Stimulated activated CD8-positive, alpha-beta memory T cell treated with anti-CD3 and anti-CD28 coated beads, Interleukin-4, amount 100 ng/mL, for 1 hour (primary cell): Measurements from ENCODE around the gene RNGTT.

Experiments used
- DNase-seq, 2 donors: peaks; one replicate each; pipeline ENCODE4 v3.0.0-alpha.2; 2020; ENCODE audit warnings: low read depth in 2 of 2, low spot score in 1 of 2

RNGTT gene

GRCh38 chr6:88614316-88614877 lies 349.0 kb downstream of the RNGTT start:
- no peak for DNase-seq

GRCh38 chr6:88612631-88613030 lies 350.8 kb downstream of the RNGTT start:
- no peak for DNase-seq

GRCh38 chr6:88611721-88612120 lies 351.7 kb downstream of the RNGTT start:
- DNase-seq = no peak

DNA sequence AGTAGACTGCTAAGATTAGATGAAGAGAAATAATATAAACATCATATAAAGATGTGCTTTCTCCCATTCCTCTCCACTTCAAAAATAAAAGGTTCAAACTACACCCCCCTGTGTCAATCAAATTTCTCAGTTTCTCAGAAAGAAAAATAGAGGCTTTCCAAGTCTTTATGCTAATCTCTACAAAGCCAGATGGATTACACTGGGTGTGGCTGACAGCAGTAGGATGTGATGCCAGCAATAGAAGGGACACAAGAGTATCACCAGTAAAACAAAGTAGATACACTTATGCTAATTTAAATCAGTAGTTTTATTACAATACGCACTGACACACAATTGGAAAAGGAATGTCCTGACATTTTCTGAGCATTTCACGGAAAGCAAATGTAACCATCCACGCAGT lies 353.4 kb downstream of the RNGTT start:
- DNase-seq = no peak

DNA sequence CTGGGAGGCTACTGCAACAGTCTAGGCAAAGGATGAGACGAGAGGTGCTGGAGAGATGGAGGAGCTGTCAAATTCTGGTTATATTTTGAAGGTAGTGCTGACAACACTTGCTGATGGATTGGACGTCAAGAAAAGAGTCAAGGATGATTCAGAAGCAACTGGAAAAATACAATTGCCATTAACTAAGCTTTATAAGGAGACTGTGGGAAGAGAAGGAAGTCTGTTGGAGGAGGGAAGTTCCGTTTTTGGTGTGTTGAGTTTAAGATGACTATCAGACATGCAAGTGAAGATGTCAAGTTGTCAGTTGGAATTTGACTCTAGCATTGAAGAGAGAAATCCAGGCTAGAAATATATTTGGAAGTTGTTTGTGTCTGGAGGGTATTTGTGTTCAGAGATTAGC lies 358.1 kb downstream of the RNGTT start:
- no peak for DNase-seq

DNA sequence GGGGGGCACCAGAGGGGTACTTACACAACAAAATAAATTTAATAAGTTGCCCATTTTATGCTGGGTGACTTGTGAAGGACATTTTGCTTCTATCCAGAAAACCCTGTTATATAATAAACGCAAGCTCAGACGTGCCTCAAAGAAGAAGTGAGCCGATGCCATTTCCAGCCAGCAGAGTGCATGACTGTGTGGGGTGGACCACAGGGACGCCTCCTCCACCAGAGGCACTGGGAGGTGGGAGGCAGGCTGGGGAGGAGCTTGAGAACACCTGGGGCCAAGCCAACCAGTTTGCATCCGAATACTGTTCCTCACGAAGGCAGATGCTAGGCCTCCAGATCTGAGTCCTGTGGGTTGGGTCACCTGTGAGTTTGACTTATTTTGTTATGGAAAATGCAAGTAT lies 363.8 kb downstream of the RNGTT start:
- DNase-seq = no peak

- DNase-seq = no peak
These were observed 366.6 kb downstream of the RNGTT start for GRCh38 chr6:88596801-88597200.

DNA sequence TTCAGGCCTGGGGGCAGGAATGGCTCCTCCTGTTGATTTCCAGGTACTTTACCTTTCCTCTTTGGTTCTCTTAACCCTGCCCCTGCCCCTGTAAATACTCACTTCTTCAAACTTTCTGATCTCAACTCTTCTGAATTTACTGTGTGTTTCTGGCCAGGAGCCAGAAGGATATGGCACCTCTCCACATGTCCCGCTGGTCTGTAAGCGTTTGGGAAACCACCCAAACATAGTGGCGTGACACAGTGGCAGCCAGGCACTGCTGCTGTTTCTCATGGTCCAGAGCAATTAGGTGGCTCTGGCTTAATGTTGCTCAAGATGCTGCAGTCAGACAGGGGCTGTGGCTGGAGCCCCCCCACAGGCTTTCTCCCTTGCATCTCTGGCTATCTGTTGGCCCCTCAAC lies 374.5 kb downstream of the RNGTT start:
- no peak for DNase-seq

DNA sequence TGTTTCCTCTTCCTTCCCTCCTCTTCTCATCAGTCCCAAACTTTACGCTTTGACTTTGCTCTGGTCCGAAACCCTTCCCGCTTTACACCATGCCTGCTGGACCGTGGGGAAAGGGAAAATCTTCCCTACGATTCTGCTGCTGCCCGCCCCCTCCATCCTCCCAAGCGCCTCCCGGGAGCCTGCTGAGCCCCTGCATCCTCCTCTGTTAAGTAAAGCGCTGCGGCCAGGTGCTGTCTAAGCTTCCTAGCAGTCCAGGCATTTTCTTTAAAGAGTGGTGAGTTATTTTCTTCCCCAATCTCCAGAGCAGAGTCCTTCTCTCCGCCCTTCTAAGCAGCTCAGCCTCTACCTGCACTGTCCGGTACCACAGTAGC lies 376.3 kb downstream of the RNGTT start:
- DNase-seq = no peak

DNA sequence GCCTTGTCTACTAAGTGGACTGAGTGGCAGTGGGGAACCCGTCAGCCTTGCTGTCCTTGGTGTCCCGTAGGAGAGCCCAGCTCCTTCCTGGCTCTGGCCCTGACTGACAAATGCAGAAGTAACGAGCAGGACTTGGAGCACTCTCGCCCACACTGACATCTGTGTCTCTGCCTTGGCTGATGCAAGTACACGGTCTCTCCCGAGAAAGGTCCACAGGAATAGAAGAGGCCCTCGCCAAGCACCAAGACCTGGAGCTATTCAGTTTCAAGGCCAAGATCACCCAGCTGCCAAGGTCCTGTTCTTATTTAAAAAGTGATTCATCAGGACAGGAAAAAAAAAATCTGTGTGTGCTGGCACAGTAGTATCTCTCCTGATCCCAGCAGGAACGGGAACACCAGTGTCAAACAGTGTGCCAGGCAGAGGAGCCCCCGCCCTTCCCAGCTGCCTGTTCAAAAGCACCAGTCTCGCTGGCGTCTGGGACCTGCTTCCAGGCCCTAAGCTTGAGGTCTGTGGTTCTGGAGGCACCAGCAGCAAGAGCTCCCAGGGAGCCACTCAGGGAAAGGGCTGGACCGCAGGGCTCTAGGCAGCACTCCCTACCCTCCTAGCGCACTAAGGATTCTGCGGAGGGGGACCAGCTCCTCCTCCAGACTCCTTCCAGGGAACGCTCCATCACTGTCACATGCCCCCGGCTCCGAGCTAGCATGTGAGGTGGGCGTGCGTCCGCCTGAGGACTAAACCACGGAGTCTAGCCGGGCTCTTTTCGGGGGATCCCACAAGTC lies 376.9 kb downstream of the RNGTT start:
- no peak for DNase-seq

- no peak for DNase-seq
These were observed 378.1 kb downstream of the RNGTT start for GRCh38 chr6:88585276-88585692.

DNA sequence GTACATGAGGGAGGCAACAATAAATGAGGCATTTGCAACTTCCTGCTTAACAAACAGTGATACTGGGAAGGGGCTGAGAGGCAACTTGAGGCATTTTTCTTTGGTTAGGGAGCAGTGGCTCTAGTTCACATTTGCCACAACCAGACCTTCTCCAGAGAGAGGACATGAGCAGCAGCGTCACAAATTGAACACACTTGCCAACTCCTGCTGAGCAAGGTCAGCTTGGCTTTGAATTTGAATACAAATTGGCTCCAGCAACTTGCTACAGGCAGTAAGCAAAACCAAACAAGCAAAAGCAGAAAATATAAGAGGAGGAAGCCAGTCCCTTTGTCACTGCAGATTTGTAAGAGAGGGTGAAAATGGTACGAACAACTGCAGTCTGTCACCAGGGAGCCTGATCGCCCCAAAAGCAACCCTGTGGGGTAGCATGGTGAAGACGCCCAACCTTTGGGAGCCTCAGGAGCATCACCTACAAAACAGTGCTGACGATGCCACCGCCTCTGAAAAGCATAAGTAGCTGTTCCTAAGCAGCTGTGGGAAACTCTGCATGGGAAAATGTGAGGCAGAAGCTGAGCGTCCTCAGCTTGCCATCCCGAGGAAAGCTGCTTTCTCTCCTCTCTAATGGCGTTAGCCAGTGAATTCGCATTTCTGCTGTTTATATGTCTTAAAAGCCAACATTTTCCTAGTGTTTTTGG lies 378.7 kb downstream of the RNGTT start:
- DNase-seq = no peak

- no peak for DNase-seq
These were observed 386.0 kb downstream of the RNGTT start for GRCh38 chr6:88577461-88577860.

DNA sequence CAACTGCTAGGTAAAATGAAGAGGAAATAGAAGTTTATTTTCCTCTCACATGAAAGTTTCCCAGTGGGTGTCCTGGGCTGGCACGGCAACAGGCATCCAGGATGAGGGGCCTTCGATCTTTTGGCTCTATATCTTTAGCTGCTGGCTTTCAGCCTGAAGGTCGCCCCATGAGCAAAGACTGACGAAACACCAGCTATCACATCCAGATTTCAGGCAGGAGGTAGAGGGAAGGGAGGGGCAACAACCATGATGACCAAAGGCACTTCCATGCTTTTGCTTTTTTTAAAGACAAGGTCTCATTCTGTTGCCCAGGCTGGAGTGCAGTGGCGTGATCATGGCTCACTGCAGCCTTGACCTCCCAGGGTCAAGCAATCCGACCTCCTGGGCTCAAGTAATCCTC lies 387.9 kb downstream of the RNGTT start:
- no peak for DNase-seq

DNA sequence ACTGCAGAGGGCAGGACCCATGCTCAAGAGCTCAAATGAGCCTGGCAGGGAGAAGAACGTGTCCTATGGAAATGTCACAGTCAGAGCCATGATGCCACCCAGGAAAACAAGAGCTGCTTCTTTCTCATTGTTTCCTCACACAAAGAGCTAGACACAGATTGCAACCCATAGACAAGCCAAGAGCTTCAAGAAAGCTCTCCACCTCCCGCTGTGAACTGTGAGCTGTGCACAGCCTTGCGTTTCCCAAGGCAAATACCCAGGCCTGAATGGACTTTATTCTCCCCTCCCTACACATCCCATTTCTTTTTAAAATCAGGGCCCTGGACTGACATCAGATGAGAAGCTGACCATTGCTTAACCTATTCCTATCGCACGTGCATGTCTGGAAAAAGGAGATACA lies 388.8 kb downstream of the RNGTT start:
- DNase-seq = no peak

- DNase-seq = no peak
These were observed 389.4 kb downstream of the RNGTT start for GRCh38 chr6:88574031-88574430.

DNA sequence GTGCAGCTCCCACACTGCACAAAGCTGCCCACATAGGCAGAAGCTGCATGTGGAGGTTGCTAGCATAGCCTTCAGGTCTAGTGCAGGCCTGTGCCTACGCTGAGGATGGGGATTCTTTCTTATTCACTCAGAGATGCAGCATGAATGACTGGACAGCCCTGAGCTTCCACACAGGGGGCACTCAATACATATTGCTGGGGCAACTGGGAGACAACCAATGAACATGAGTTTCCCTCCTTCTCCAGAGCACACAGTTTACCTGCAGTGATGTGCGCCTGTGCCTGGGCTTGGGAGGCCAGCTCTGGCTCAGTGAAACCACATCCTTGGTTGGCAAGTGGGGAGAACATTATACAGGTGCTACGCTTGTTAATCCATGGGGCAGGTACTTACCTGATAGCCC lies 389.9 kb downstream of the RNGTT start:
- DNase-seq = no peak

GRCh38 chr6:88572449-88573139 lies 390.8 kb downstream of the RNGTT start:
- DNase-seq = no peak

GRCh38 chr6:88569959-88570358 lies 393.5 kb downstream of the RNGTT start:
- DNase-seq = no peak

GRCh38 chr6:88567696-88568095 lies 395.7 kb downstream of the RNGTT start:
- DNase-seq = no peak

DNA sequence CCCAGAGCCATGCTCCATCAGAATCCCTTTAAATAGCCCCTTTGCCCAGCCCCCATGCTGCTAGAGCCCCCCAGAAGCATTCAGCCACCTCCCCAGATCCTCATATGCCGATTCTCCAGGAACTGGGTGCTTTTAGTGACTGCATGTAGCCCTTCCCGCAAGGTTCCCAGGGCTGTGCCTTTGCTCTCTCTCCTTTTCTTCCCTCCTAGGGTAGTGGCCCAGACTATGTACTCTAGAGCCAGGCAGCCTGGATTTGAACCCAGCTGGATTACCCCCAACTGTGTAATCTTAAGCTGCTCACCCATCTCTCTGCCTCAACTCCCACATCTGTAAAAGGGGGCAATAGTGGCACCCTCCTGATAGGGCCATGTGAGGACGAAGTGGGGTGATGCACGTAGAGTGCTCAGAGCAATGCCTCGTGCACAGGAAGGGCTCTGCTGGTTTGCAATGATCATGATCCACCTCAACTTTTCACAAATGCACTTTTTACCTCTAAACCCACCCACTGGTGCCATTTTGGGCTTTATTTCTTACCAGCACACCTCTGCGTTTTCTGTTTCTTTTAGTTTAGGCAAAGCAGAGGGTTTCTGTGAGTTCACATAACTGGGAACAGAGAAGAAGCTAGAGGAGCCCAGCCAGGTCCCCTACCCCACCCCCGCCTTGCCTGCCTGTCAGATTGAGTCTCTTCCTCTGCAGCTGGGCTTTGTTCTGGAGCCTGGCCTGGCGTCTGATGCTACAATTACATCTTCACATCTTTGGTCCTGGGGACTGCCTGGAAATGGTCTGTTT lies 396.5 kb downstream of the RNGTT start:
- no peak for DNase-seq
